Esophagus mucosa (tissue), 1 donor: ENCODE results near the gene RTBDN. TPM values are rescaled to one million over a fixed set of nuclear protein-coding genes. Genes with fewer than 3 reads are reported as not detected.

Experiments
- ATAC-seq: fragments of 200-7000 bp; cut with Tn5 transposase; one replicate; pipeline ENCODE4 v1.9.1; 2020
- total RNA-seq: library from RNA; stranded (reverse); gene quantifications from one replicate; pipeline ENCODE4 v1.2.4, GENCODE V29; 2023
- donor health status: DM: yes; HTN: yes; CAD: no.

RTBDN gene
- total RNA-seq, 1 donor from 2014 or later = not detected

GRCh38 chr19:12779162-12779993, 55.0 kb downstream of the RTBDN start:
- no peak for ATAC-seq

GRCh38 chr19:12778905-12779161, 55.5 kb downstream of the RTBDN start:
- no peak for ATAC-seq

GRCh38 chr19:12778017-12778904, 56.1 kb downstream of the RTBDN start:
- ATAC-seq = peak; percentile 13

- peak; percentile 30 for ATAC-seq
Measured at GRCh38 chr19:12777217-12778016, 57.0 kb downstream of the RTBDN start.

Other genes starting within 250 kb of the RTBDN start
- gene ZNF490, start 223.8 kb downstream of the RTBDN start, total RNA-seq = 5.2 TPM
- 14.7 TPM for gene ZNF791, start 223.7 kb downstream of the RTBDN start, total RNA-seq
- gene MAN2B1, start 167.8 kb downstream of the RTBDN start, total RNA-seq = 29.0 TPM
- gene WDR83, start 167.8 kb downstream of the RTBDN start, total RNA-seq = 4.0 TPM
- gene DHPS, start 152.7 kb downstream of the RTBDN start, total RNA-seq = 34.1 TPM
- not detected for gene GNG14, start 146.6 kb downstream of the RTBDN start, total RNA-seq
- gene FBXW9, start 137.9 kb downstream of the RTBDN start, total RNA-seq = 11.1 TPM
- 36.0 TPM for gene TNPO2, start 110.6 kb downstream of the RTBDN start, total RNA-seq
- gene TRIR, start 99.9 kb downstream of the RTBDN start, total RNA-seq = 122 TPM
- gene GET3, start 97.1 kb downstream of the RTBDN start, total RNA-seq = 60.9 TPM
- gene BEST2, start 82.8 kb downstream of the RTBDN start, total RNA-seq = not detected
- 38.2 TPM for gene HOOK2, start 59.0 kb downstream of the RTBDN start, total RNA-seq
- 267 TPM for gene JUNB, start 43.1 kb downstream of the RTBDN start, total RNA-seq
- 304 TPM for gene PRDX2, start 32.8 kb downstream of the RTBDN start, total RNA-seq
- 9.7 TPM for gene THSD8, start 32.5 kb downstream of the RTBDN start, total RNA-seq
- gene RNASEH2A, start 28.0 kb downstream of the RTBDN start, total RNA-seq = 20.0 TPM
- gene MAST1, start 3.9 kb upstream of the RTBDN start, total RNA-seq = not detected
- gene DNASE2, start 46.9 kb upstream of the RTBDN start, total RNA-seq = 22.5 TPM
- gene KLF1, start 52.6 kb upstream of the RTBDN start, total RNA-seq = not detected
- gene GCDH, start 56.6 kb upstream of the RTBDN start, total RNA-seq = 16.1 TPM
- 0.56 TPM for gene SYCE2, start 84.7 kb upstream of the RTBDN start, total RNA-seq
- gene FARSA, start 99.1 kb upstream of the RTBDN start, total RNA-seq = 46.6 TPM
- 586 TPM for gene CALR, start 104.0 kb upstream of the RTBDN start, total RNA-seq
- gene RAD23A, start 111.3 kb upstream of the RTBDN start, total RNA-seq = 65.6 TPM
- 20.7 TPM for gene GADD45GIP1, start 122.6 kb upstream of the RTBDN start, total RNA-seq
- not detected for gene DAND5, start 135.0 kb upstream of the RTBDN start, total RNA-seq
- gene NFIX, start 160.9 kb upstream of the RTBDN start, total RNA-seq = 101 TPM